GM18870 (cell line): ENCODE data around the gene ASIC4.

Source experiments
- ATAC-seq: cut with Tn5 transposase; IDR thresholded peaks from one replicate; pipeline ENCODE4 v1.9.1; 2021; ENCODE audit warnings: moderate library complexity; ENCODE audit not compliant: unreplicated experiment

The ASIC4 gene

GRCh38 chr2:219514196-219514761, at the start of gene ASIC4:
ASIC4 (plus strand) TSS chr2:219514482; CDS start chr2:219514725, 243 bp downstream.
- ATAC-seq: no peak

- ATAC-seq: no peak
These were observed 48.4 kb upstream of the ASIC4 start for GRCh38 chr2:219465659-219466561.

- ATAC-seq: no peak
These were observed 47.2 kb upstream of the ASIC4 start for GRCh38 chr2:219466816-219467735.

- no peak for ATAC-seq
These were observed 46.6 kb upstream of the ASIC4 start for GRCh38 chr2:219467736-219468075.

- ATAC-seq: no peak
These were observed 45.7 kb upstream of the ASIC4 start for GRCh38 chr2:219468410-219469185.

- ATAC-seq: no peak
These were observed 45.0 kb upstream of the ASIC4 start for GRCh38 chr2:219469186-219469724.

GRCh38 chr2:219470429-219470828, 43.9 kb upstream of the ASIC4 start:
- no peak for ATAC-seq

GRCh38 chr2:219471476-219472371, 42.6 kb upstream of the ASIC4 start:
- no peak for ATAC-seq

- no peak for ATAC-seq
These were observed 41.6 kb upstream of the ASIC4 start for GRCh38 chr2:219472629-219473187.

- ATAC-seq: no peak
These were observed 40.8 kb upstream of the ASIC4 start for GRCh38 chr2:219473511-219473910.

GRCh38 chr2:219474285-219475060, 39.8 kb upstream of the ASIC4 start:
- no peak for ATAC-seq

- no peak for ATAC-seq
These were observed 39.0 kb upstream of the ASIC4 start for GRCh38 chr2:219475278-219475677.

- ATAC-seq: no peak
These were observed 38.3 kb upstream of the ASIC4 start for GRCh38 chr2:219475697-219476651.

GRCh38 chr2:219476652-219477151, 37.6 kb upstream of the ASIC4 start:
- no peak for ATAC-seq

- ATAC-seq: no peak
These were observed 37.1 kb upstream of the ASIC4 start for GRCh38 chr2:219477179-219477578.

GRCh38 chr2:219477815-219478214, 36.5 kb upstream of the ASIC4 start:
- no peak for ATAC-seq

GRCh38 chr2:219478916-219479315, 35.4 kb upstream of the ASIC4 start:
- ATAC-seq: no peak
